GM18909 (cell line): ENCODE data around the gene IST1.

ENCODE experiments used
- ATAC-seq: cut with Tn5 transposase; IDR thresholded peaks from one replicate; pipeline ENCODE4 v1.9.1; 2021; ENCODE audit warnings: mild to moderate bottlenecking; ENCODE audit not compliant: unreplicated experiment, poor library complexity

IST1 gene

GRCh38 chr16:71956486-71956885 is 61.2 kb downstream of the IST1 start:
- ATAC-seq: no peak

- no peak for ATAC-seq
Observed at GRCh38 chr16:71961066-71962039, 66.0 kb downstream of the IST1 start.

- ATAC-seq: no peak
Observed at GRCh38 chr16:71963125-71963875, 68.0 kb downstream of the IST1 start.

GRCh38 chr16:71965223-71965622 is 69.9 kb downstream of the IST1 start:
- no peak for ATAC-seq

- ATAC-seq: no peak
Observed at GRCh38 chr16:71966932-71967331, 71.6 kb downstream of the IST1 start.

GRCh38 chr16:71969353-71969752 is 74.0 kb downstream of the IST1 start:
- ATAC-seq: no peak

GRCh38 chr16:71971571-71971970 is 76.2 kb downstream of the IST1 start:
- ATAC-seq: no peak

GRCh38 chr16:71972356-71972755 is 77.0 kb downstream of the IST1 start:
- no peak for ATAC-seq

GRCh38 chr16:71973001-71973400 is 77.7 kb downstream of the IST1 start:
- ATAC-seq: no peak

GRCh38 chr16:71974068-71974818 is 78.9 kb downstream of the IST1 start:
- no peak for ATAC-seq
